IMR-90 (cell line): ENCODE results near the gene IGFBP7.

Source experiments
- CTCF ChIP-seq: conservative IDR thresholded peaks from 2 replicates; pipeline ENCODE4 v1.5.1; 2012; ENCODE audit warnings: mild to moderate bottlenecking, low read depth, low read length, improper control_type of control experiment
- MXI1 ChIP-seq: IDR thresholded peaks from 2 replicates; pipeline ENCODE4 v1.6.1; 2012; ENCODE audit warnings: low read depth, mild to moderate bottlenecking, low read length, moderate library complexity, borderline replicate concordance
- POLR2A ChIP-seq: IDR thresholded peaks from 2 replicates; pipeline ENCODE4 v1.6.1; 2012; ENCODE audit warnings: mild to moderate bottlenecking, low read depth, low read length
- RFX5 ChIP-seq: IDR thresholded peaks from 2 replicates; pipeline ENCODE4 v1.8.0; 2012; ENCODE audit warnings: low read depth, mild to moderate bottlenecking, low read length, moderate library complexity

GRCh38 chr4:57149833-57150232 lies 39.6 kb upstream of the IGFBP7 start:
- TF ChIP-seq POLR2A (no peak), CTCF (no peak), RFX5 (no peak), MXI1 (no peak)
